IMR-90 (cell line): Measurements from ENCODE around the gene C15orf61. TPM values are rescaled to one million over a fixed set of nuclear protein-coding genes. Genes with fewer than 3 reads are reported as not detected.

Experiments
- ATAC-seq: fragments of 200-7000 bp; cut with Tn5 transposase; 2 replicates; pipeline ENCODE4 v1.9.1; 2020; ENCODE audit warnings: low read depth, mild to moderate bottlenecking, moderate library complexity
- BruUV-seq: library from RNA; stranded (reverse); fragments of 400-500 nt; replicated peaks from 2 replicates; lab custom pipeline; 2021; lab: Mats Ljungman, UMichigan
- CTCF ChIA-PET: fragments of 300-600 bp; formaldehyde crosslinking; extraction: SDS; loops from one replicate; lab custom pipeline; 2021; ENCODE audit warnings: antibody characterized with exemption; lab: Yijun Ruan, JAX
- POLR2A ChIA-PET: fragments of 300-600 bp; sonication (Branson Sonifier 250); formaldehyde crosslinking; loops from one replicate; lab custom pipeline; 2022; ENCODE audit warnings: antibody characterized with exemption; ENCODE audit not compliant: unreplicated experiment; lab: Charles Lee
- DNase-seq: peaks from one replicate; pipeline ENCODE4 v3.0.0; 2013
- H2AFZ ChIP-seq: replicated peaks from 2 replicates; pipeline ENCODE3; 2013; ENCODE audit warnings: low read length, mild to moderate bottlenecking; ENCODE audit not compliant: poor library complexity
- H2AK5ac ChIP-seq: 2 replicates; pipeline ENCODE4 v1.6.1; 2013; ENCODE audit warnings: low read depth, low read length, inconsistent platforms
- H2AK9ac ChIP-seq: replicated peaks from 2 replicates; pipeline ENCODE3; 2013; ENCODE audit warnings: mild to moderate bottlenecking, low read depth, low read length, moderate library complexity; ENCODE audit not compliant: poor library complexity
- H2BK120ac ChIP-seq: 2 replicates; pipeline ENCODE4 v1.6.1; 2013; ENCODE audit warnings: low read depth, low read length, inconsistent platforms
- H2BK15ac ChIP-seq: 3 replicates; pipeline ENCODE4 v1.6.1; 2013; ENCODE audit warnings: low read depth, low read length, inconsistent platforms
- H2BK20ac ChIP-seq: 2 replicates; pipeline ENCODE4 v1.6.1; 2013; ENCODE audit warnings: low read depth, mild to moderate bottlenecking, inconsistent platforms, low read length, moderate library complexity
- H2BK5ac ChIP-seq: 2 replicates; pipeline ENCODE4 v1.6.1; 2013; ENCODE audit warnings: mild to moderate bottlenecking, low read depth, low read length, inconsistent platforms; ENCODE audit not compliant: poor library complexity, severe bottlenecking
- H3K14ac ChIP-seq: replicated peaks from 2 replicates; pipeline ENCODE4 v1.6.1; 2013; ENCODE audit warnings: low read depth, low read length, inconsistent platforms
- H3K18ac ChIP-seq: 2 replicates; pipeline ENCODE4 v1.6.1; 2013; ENCODE audit warnings: low read depth, low read length, control low read depth
- H3K23ac ChIP-seq: 2 replicates; pipeline ENCODE4 v1.6.1; 2013; ENCODE audit warnings: low read depth, low read length, inconsistent platforms
- H3K27ac ChIP-seq: 2 replicates; pipeline ENCODE4 v1.5.1; 2013; ENCODE audit warnings: mild to moderate bottlenecking, control low read depth, low read length; ENCODE audit not compliant: insufficient read depth
- H3K27me3 ChIP-seq: 2 replicates; pipeline ENCODE4 v1.6.1; 2013; ENCODE audit warnings: low read length; ENCODE audit not compliant: control insufficient read depth, insufficient read depth
- H3K36me3 ChIP-seq: 2 replicates; pipeline ENCODE4 v1.6.1; 2013; ENCODE audit warnings: low read length, mixed read lengths; ENCODE audit not compliant: control insufficient read depth, insufficient read depth
- H3K4ac ChIP-seq: 2 replicates; pipeline ENCODE4 v1.6.1; 2013; ENCODE audit warnings: low read depth, low read length, inconsistent platforms
- H3K4me1 ChIP-seq: 2 replicates; pipeline ENCODE4 v1.6.1; 2013; ENCODE audit warnings: low read length, mixed read lengths; ENCODE audit not compliant: control insufficient read depth, insufficient read depth
- H3K4me2 ChIP-seq: 2 replicates; pipeline ENCODE4 v1.6.1; 2013; ENCODE audit warnings: low read depth, mild to moderate bottlenecking, control low read depth, low read length, moderate library complexity
- H3K4me3 ChIP-seq: 2 replicates; pipeline ENCODE4 v1.5.1; 2013; ENCODE audit warnings: low read depth, mild to moderate bottlenecking, control low read depth, low read length, moderate library complexity; ENCODE audit not compliant: insufficient read depth
- H3K56ac ChIP-seq: 2 replicates; pipeline ENCODE4 v1.6.1; 2013; ENCODE audit warnings: low read length, inconsistent platforms; ENCODE audit not compliant: insufficient read depth; ENCODE audit errors: extremely low read depth
- H3K79me1 ChIP-seq, 2 experiments: 2 replicates each; pipeline ENCODE4 v1.6.1; 2013; ENCODE audit warnings: low read length in 2 of 2, inconsistent platforms in 1 of 2, low read depth in 1 of 2
- H3K9ac ChIP-seq: 2 replicates; pipeline ENCODE4 v1.6.1; 2013; ENCODE audit warnings: low read depth, low read length, control low read depth
- H3K9me1 ChIP-seq: 2 replicates; pipeline ENCODE4 v1.6.1; 2013; ENCODE audit warnings: low read length, inconsistent platforms; ENCODE audit not compliant: insufficient read depth
- H3K9me3 ChIP-seq: 2 replicates; pipeline ENCODE4 v1.6.1; 2013; ENCODE audit warnings: low read length; ENCODE audit not compliant: control insufficient read depth, insufficient read depth
- H4K20me1 ChIP-seq: 2 replicates; pipeline ENCODE4 v1.6.1; 2013; ENCODE audit warnings: low read length, inconsistent platforms; ENCODE audit not compliant: insufficient read depth
- H4K5ac ChIP-seq: 2 replicates; pipeline ENCODE4 v1.6.1; 2013; ENCODE audit warnings: mild to moderate bottlenecking, low read depth, low read length, control low read depth
- H4K8ac ChIP-seq, 2 experiments: 2 replicates each; pipeline ENCODE4 v1.6.1; 2013; ENCODE audit warnings: low read depth in 2 of 2, low read length in 2 of 2, control low read depth in 1 of 2, inconsistent platforms in 1 of 2
- H4K91ac ChIP-seq: 2 replicates; pipeline ENCODE4 v1.6.1; 2013; ENCODE audit warnings: low read depth, low read length, inconsistent platforms; ENCODE audit not compliant: insufficient read depth
- BHLHE40 ChIP-seq: fragments of 150-350 bp; IDR thresholded peaks from 2 replicates; pipeline ENCODE4 v1.6.1; 2016; ENCODE audit warnings: mild to moderate bottlenecking, low read depth, low read length
- CEBPB ChIP-seq: IDR thresholded peaks from 2 replicates; pipeline ENCODE4 v1.6.1; 2012; ENCODE audit warnings: low read depth, low read length, improper control_type of control experiment
- CHD1 ChIP-seq: IDR thresholded peaks from 2 replicates; pipeline ENCODE4 v1.6.1; 2012; ENCODE audit warnings: low read depth, low read length, improper control_type of control experiment
- FOS ChIP-seq: fragments of 150-350 bp; IDR thresholded peaks from 2 replicates; pipeline ENCODE4 v1.6.1; 2016; ENCODE audit warnings: low read depth, low read length
- MAFK ChIP-seq: IDR thresholded peaks from 2 replicates; pipeline ENCODE4 v1.6.1; 2012; ENCODE audit warnings: low read depth, low read length, improper control_type of control experiment
- MAZ ChIP-seq: IDR thresholded peaks from 2 replicates; pipeline ENCODE4 v1.6.1; 2012; ENCODE audit warnings: low read depth, mild to moderate bottlenecking, low read length, improper control_type of control experiment, moderate library complexity, borderline replicate concordance
- MXI1 ChIP-seq: IDR thresholded peaks from 2 replicates; pipeline ENCODE4 v1.6.1; 2012; ENCODE audit warnings: low read depth, mild to moderate bottlenecking, low read length, moderate library complexity, borderline replicate concordance
- NFE2L2 ChIP-seq: fragments of 150-350 bp; IDR thresholded peaks from 2 replicates; pipeline ENCODE4 v1.6.1; 2016; ENCODE audit warnings: low read depth, mild to moderate bottlenecking, low read length
- RAD21 ChIP-seq: IDR thresholded peaks from 2 replicates; pipeline ENCODE4 v1.6.1; 2012; ENCODE audit warnings: low read length, improper control_type of control experiment
- RCOR1 ChIP-seq: IDR thresholded peaks from 2 replicates; pipeline ENCODE4 v1.6.1; 2012; ENCODE audit warnings: mild to moderate bottlenecking, low read length, improper control_type of control experiment; ENCODE audit not compliant: insufficient replicate concordance
- RFX5 ChIP-seq: IDR thresholded peaks from 2 replicates; pipeline ENCODE4 v1.8.0; 2012; ENCODE audit warnings: low read depth, mild to moderate bottlenecking, low read length, moderate library complexity
- SMC3 ChIP-seq: fragments of 150-350 bp; IDR thresholded peaks from 2 replicates; pipeline ENCODE4 v1.6.1; 2016; ENCODE audit warnings: low read depth, mild to moderate bottlenecking, antibody characterized with exemption, low read length, moderate library complexity
- WGBS, 2 experiments: methylation state at CpG; one replicate each; pipeline versions ENCODE4 v1.1.5 to v1.1.7; 2013; ENCODE audit warnings: missing lambda C conversion rate in 2 of 2; ENCODE audit not compliant: insufficient read length in 1 of 2; ENCODE audit errors: extremely low coverage in 2 of 2; 5-methylcytosine and 5-hydroxymethylcytosine counted together
- dilution Hi-C: fragments of 300-500 bp; cut with HindIII; formaldehyde crosslinking; loops from one replicate; pipeline ENCODE4 v1.14.3; 2018; ENCODE audit warnings: low sequenced_read_pairs; ENCODE audit not compliant: unreplicated experiment
- in situ Hi-C: fragments of 300-500 bp; cut with MboI; formaldehyde crosslinking; loops from 3 replicates; pipeline ENCODE4 v1.14.3; 2019; ENCODE audit warnings: low sequenced_read_pairs, inconsistent platforms, mixed read lengths
- intact Hi-C: fragments of 100-400 bp; cut with micrococcal nuclease; formaldehyde crosslinking; loops from 2 replicates; pipeline ENCODE4 v1.10.0; 2022
- polyA plus RNA-seq, 3 experiments: library from polyadenylated mRNA; depleted of rRNA; stranded (reverse); fragments of >200 nt; gene quantifications; 2 replicates each; pipeline ENCODE4 v1.2.3, GENCODE V29; 2012; ENCODE audit warnings: low replicate concordance in 1 of 3
- total RNA-seq: library from RNA; depleted of rRNA; stranded (reverse); fragments of >200 nt; gene quantifications from 2 replicates; pipeline ENCODE4 v1.2.3, GENCODE V29; 2012
- TF ChIP-seq, protein P1 (sequence below): conservative IDR thresholded peaks from 2 replicates; pipeline ENCODE4 v1.5.1; 2012; ENCODE audit warnings: mild to moderate bottlenecking, low read depth, low read length, improper control_type of control experiment
- TF ChIP-seq, protein P2 (sequence below): fragments of 150-350 bp; IDR thresholded peaks from 2 replicates; pipeline ENCODE4 v1.6.1; 2016; ENCODE audit warnings: low read depth, mild to moderate bottlenecking, low read length, moderate library complexity, borderline replicate concordance

Gene C15orf61
- total and polyA plus RNA-seq, 2 of the 4 experiments (the other 2 are of a cell fraction), result 1.4 to 2.5 TPM

DNA sequence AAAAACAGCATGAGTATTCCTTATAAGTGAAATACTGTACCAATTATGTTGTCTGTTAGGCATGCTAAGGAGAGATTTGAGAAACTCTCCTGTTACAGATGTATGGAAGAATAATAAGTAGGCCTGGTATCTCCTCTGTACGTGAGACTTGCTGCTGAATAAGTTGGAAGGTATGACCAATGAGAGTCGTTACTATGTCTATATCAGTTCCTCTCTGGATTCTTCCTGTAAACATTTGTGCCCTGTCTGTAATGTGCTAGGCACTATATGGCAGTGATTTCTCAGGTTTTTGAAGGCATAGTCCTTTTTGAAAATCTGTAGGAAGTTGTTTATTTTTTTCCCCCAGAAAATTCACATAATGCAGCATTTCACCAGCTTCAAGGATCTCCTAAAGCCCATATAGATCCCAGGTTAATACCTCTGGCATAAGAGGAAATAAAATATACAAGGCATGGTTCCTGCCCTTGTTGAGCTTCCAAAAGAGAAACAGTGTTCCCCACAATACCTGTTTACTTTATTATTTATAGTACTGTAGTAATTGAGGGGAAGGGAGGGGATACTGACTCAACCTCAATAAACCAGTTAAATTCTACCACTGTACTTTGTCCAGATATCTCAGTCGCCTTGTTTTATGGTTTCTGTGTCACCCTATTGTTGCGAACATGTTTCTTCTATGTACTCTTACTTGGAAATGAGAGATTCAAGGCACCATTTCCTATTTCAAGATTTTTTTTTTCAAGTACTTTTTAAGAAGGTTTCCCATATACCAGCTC lies 50.1 kb downstream of the C15orf61 start:
- no peak for TF ChIP-seq MAFK
- no peak for TF ChIP-seq BHLHE40
- TF ChIP-seq, protein P1, sequence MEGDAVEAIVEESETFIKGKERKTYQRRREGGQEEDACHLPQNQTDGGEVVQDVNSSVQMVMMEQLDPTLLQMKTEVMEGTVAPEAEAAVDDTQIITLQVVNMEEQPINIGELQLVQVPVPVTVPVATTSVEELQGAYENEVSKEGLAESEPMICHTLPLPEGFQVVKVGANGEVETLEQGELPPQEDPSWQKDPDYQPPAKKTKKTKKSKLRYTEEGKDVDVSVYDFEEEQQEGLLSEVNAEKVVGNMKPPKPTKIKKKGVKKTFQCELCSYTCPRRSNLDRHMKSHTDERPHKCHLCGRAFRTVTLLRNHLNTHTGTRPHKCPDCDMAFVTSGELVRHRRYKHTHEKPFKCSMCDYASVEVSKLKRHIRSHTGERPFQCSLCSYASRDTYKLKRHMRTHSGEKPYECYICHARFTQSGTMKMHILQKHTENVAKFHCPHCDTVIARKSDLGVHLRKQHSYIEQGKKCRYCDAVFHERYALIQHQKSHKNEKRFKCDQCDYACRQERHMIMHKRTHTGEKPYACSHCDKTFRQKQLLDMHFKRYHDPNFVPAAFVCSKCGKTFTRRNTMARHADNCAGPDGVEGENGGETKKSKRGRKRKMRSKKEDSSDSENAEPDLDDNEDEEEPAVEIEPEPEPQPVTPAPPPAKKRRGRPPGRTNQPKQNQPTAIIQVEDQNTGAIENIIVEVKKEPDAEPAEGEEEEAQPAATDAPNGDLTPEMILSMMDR, result no peak
- TF ChIP-seq CHD1, result no peak
- no peak for TF ChIP-seq SMC3
- no peak for TF ChIP-seq CEBPB
- TF ChIP-seq RFX5, result no peak
- TF ChIP-seq, protein P2, sequence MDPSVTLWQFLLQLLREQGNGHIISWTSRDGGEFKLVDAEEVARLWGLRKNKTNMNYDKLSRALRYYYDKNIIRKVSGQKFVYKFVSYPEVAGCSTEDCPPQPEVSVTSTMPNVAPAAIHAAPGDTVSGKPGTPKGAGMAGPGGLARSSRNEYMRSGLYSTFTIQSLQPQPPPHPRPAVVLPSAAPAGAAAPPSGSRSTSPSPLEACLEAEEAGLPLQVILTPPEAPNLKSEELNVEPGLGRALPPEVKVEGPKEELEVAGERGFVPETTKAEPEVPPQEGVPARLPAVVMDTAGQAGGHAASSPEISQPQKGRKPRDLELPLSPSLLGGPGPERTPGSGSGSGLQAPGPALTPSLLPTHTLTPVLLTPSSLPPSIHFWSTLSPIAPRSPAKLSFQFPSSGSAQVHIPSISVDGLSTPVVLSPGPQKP, result no peak
- TF ChIP-seq FOS, result no peak
- no peak for TF ChIP-seq RAD21
- no peak for TF ChIP-seq MXI1
- TF ChIP-seq RCOR1, result no peak
- no peak for TF ChIP-seq NFE2L2
- TF ChIP-seq MAZ, result no peak
- Histone ChIP-seq H3K18ac (no peak overlapping the region), H4K5ac (no peak overlapping the region), H3K27me3 (no peaks in the 10 kb centered on the region), H4K20me1 (0 out of 2 replicates have a peak, but pooled peaks cover 3% of the 10 kb centered on the region), H2AFZ (no peak overlapping the region), H4K91ac (no peak overlapping the region), H2BK5ac (no peak overlapping the region), H3K27ac (no peak overlapping the region), H3K4me2 (no peak overlapping the region), H2BK20ac (no peak overlapping the region), H3K23ac (no peak overlapping the region), H3K4ac (no peak overlapping the region), H2BK120ac (no peak overlapping the region), H2AK5ac (no peak overlapping the region), H3K9me3 (no peaks in the 10 kb centered on the region), H4K8ac (no peak overlapping the region), H3K4me1 (peaks cover 5% of the 10 kb centered on the region), H2BK15ac (no peak overlapping the region), H3K9me1 (peaks cover 11% of the 10 kb centered on the region), H3K56ac (no peak overlapping the region), H2AK9ac (no peak overlapping the region), H3K14ac (no peak overlapping the region), H3K4me3 (no peak overlapping the region), H3K36me3 (peaks cover 2% of the 10 kb centered on the region; the same call in 1 of the 2 replicates), H3K79me1 (peaks cover 0 to 11% of the 10 kb centered on the region in 2 experiments; a peak in 2 of 4 replicates), H3K9ac (no peak overlapping the region)
- dilution Hi-C loops, result no loop called here
- ChIA-PET CTCF (no interaction called here), POLR2A (no interaction called here)
- ATAC-seq (no peak), DNase-seq (no peak)
- WGBS, 2 experiments, result no CpG with 5 or more reads among the region's 4 CpGs
- BruUV-seq, result no TSS peak
- intact Hi-C loops, result no loop called here
- in situ Hi-C loops, result no loop called here
